Urothelium cell line (cell line): ENCODE results near the gene GSG1L.

Source experiments
- DNase-seq: peaks from one replicate; pipeline ENCODE4 v3.0.0; 2011; ENCODE audit warnings: low spot score, mixed read lengths
- FAIRE-seq: peaks from 2 replicates; lab custom pipeline; 2011; peaks lifted over from hg19 to GRCh38; lab: Jason Lieb, UNC

GSG1L gene

GRCh38 chr16:27764869-27765675 lies 298.4 kb downstream of the GSG1L start:
- FAIRE-seq (no peak), DNase-seq (no peak)

GRCh38 chr16:27764427-27764826 lies 299.1 kb downstream of the GSG1L start:
- FAIRE-seq = no peak
- no peak for DNase-seq

GRCh38 chr16:27762441-27762840 lies 301.1 kb downstream of the GSG1L start:
- peak; percentile 50 for DNase-seq

GRCh38 chr16:27761816-27762215 lies 301.7 kb downstream of the GSG1L start:
- FAIRE-seq = no peak
- DNase-seq = no peak

More at GRCh38 chr16:27762441-27762840, 301.1 kb downstream of the GSG1L start:
- peak; percentile 87 for FAIRE-seq

GRCh38 chr16:27760789-27761176 lies 302.7 kb downstream of the GSG1L start:
- no peak for DNase-seq
- FAIRE-seq = no peak

GRCh38 chr16:27759967-27760788 lies 303.3 kb downstream of the GSG1L start:
- FAIRE-seq (no peak), DNase-seq (no peak)

- no peak for FAIRE-seq
Measured at GRCh38 chr16:27759301-27759871, 304.1 kb downstream of the GSG1L start.

GRCh38 chr16:27758544-27758943 lies 305.0 kb downstream of the GSG1L start:
- no peak for DNase-seq
- no peak for FAIRE-seq

More at GRCh38 chr16:27759301-27759871, 304.1 kb downstream of the GSG1L start:
- peak; percentile 49 for DNase-seq

- DNase-seq = no peak
Measured at GRCh38 chr16:27756206-27756970, 307.1 kb downstream of the GSG1L start.

GRCh38 chr16:27754788-27755690 lies 308.5 kb downstream of the GSG1L start:
- no peak for FAIRE-seq
- DNase-seq = no peak

More at GRCh38 chr16:27756206-27756970, 307.1 kb downstream of the GSG1L start:
- FAIRE-seq = no peak

- DNase-seq (no peak), FAIRE-seq (no peak)
Measured at GRCh38 chr16:27753563-27753962, 310.0 kb downstream of the GSG1L start.

- no peak for FAIRE-seq
- no peak for DNase-seq
Measured at GRCh38 chr16:27752241-27752640, 311.3 kb downstream of the GSG1L start.

- no peak for DNase-seq
- FAIRE-seq = no peak
Measured at GRCh38 chr16:27751676-27752075, 311.8 kb downstream of the GSG1L start.

- DNase-seq = no peak
- FAIRE-seq = no peak
Measured at GRCh38 chr16:27751233-27751632, 312.3 kb downstream of the GSG1L start.

- no peak for FAIRE-seq
- no peak for DNase-seq
Measured at GRCh38 chr16:27749946-27750345, 313.6 kb downstream of the GSG1L start.

- no peak for DNase-seq
- FAIRE-seq = no peak
Measured at GRCh38 chr16:27749547-27749875, 314.0 kb downstream of the GSG1L start.

GRCh38 chr16:27748868-27749546 lies 314.5 kb downstream of the GSG1L start:
- FAIRE-seq (no peak), DNase-seq (peak; percentile 82)

GRCh38 chr16:27747946-27748345 lies 315.6 kb downstream of the GSG1L start:
- FAIRE-seq (no peak), DNase-seq (no peak)
